Upper lobe of left lung (tissue), 4 donors: ENCODE data around the gene ADAM19.

ENCODE experiments used
- EP300 ChIP-seq, 4 donors: sonication (generic); formaldehyde crosslinking; IDR thresholded peaks; one replicate each; pipeline ENCODE4 v1.5.1; 2017; ENCODE audit warnings: antibody characterized with exemption in 4 of 4, control low read depth in 2 of 4
- POLR2AphosphoS5 ChIP-seq, 2 donors: sonication (generic); formaldehyde crosslinking; IDR thresholded peaks; one replicate each; pipeline ENCODE4 v1.5.1; 2017; ENCODE audit warnings: antibody characterized with exemption in 2 of 2
- TF ChIP-seq, protein P1 (sequence below), 6 experiments: fragments of 450-650 bp in 4 of 6; fragments of 200-600 bp in 2 of 6; sonication (generic) in 2 of 6; IDR thresholded peaks; one replicate each; pipeline ENCODE4 v1.5.1; 2016 to 2019; ENCODE audit warnings: antibody characterized with exemption in 6 of 6

- TF ChIP-seq EP300 (IDR thresholded peaks at IDR 0.05) (no peak), POLR2AphosphoS5 (IDR thresholded peaks at IDR 0.05) (no peak)
- TF ChIP-seq, protein P1, sequence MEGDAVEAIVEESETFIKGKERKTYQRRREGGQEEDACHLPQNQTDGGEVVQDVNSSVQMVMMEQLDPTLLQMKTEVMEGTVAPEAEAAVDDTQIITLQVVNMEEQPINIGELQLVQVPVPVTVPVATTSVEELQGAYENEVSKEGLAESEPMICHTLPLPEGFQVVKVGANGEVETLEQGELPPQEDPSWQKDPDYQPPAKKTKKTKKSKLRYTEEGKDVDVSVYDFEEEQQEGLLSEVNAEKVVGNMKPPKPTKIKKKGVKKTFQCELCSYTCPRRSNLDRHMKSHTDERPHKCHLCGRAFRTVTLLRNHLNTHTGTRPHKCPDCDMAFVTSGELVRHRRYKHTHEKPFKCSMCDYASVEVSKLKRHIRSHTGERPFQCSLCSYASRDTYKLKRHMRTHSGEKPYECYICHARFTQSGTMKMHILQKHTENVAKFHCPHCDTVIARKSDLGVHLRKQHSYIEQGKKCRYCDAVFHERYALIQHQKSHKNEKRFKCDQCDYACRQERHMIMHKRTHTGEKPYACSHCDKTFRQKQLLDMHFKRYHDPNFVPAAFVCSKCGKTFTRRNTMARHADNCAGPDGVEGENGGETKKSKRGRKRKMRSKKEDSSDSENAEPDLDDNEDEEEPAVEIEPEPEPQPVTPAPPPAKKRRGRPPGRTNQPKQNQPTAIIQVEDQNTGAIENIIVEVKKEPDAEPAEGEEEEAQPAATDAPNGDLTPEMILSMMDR (IDR thresholded peaks at IDR 0.05) = no peak
Observed at GRCh38 chr5:157459715-157460599, 115.6 kb downstream of the ADAM19 start, which contains the start of gene NIPAL4.
